Glomerular endothelial cell (primary cell): ENCODE results near the gene NTN1. TPM values are rescaled to one million over a fixed set of nuclear protein-coding genes. Genes with fewer than 3 reads are reported as not detected.

Source experiments
- DNase-seq: peaks from one replicate; pipeline ENCODE4 v3.0.0-alpha.2; 2011; ENCODE audit warnings: low read depth, low spot score; ENCODE audit errors: extremely low read depth
- total RNA-seq: library from RNA; depleted of rRNA; stranded (reverse); fragments of >200 nt; gene quantifications from 2 replicates; pipeline ENCODE4 v1.2.3, GENCODE V29; 2015

NTN1 gene
- total RNA-seq, 1 donor from 2014 or later: 0.82 TPM

GRCh38 chr17:9292561-9292941 is 271.2 kb downstream of the NTN1 start:
- DNase-seq: no peak

Other genes with a start within 250 kb of the NTN1 start
- 0.12 TPM in 1 of 2 replicates, not detected in the other for gene MFSD6L, start 222.1 kb upstream of the NTN1 start, total RNA-seq
- 0.10 and 1.2 TPM in 2 replicates for gene PIK3R6, start 153.8 kb upstream of the NTN1 start, total RNA-seq
- not detected in 2 replicates for gene PIK3R5, start 55.8 kb upstream of the NTN1 start, total RNA-seq